Measurements from ENCODE around the gene SRMS.

DNA sequence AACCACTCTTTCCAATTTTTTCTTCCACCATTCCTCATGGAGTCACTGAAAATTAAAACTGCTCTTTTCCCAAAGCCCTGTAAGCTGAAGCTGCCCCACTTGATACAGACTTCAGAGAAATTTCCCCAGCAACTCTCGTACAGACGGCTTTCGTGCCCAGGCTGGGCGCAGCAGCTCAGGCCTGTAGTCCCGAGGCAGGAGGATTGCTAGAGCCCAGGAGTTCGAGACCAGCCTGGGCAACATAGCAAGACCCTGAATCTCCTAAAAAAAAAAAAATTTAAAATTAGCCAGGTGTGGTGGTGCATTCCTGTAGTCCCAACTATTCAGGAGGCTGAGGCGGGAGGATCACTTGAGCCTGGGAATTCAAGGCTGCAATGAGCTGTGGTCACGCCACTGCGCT lies 20.4 kb downstream of the SRMS start:
- TF ChIP-seq CTCF (conservative IDR thresholded peaks at IDR 0.05 in 1 of 2, IDR thresholded peaks at IDR 0.05 in 1 of 2; ENCODE audit: extremely low read depth in 1 of 2, insufficient read depth in 1 of 2, low read depth in 1 of 2, low read length in 2 of 2), result no peak
- no peak for TF ChIP-seq EZH2 (IDR thresholded peaks at IDR 0.05; ENCODE audit: borderline replicate concordance, low read length)
